SU-DHL-6 (cell line): Measurements from ENCODE around the gene DNAJC13.

Experiments
- EZH2phosphoT487 ChIP-seq: fragments of 200-600 bp; sonication (generic), shearing (Covaris generic); conservative IDR thresholded peaks from 2 replicates; pipeline ENCODE4 v1.6.1; 2018; ENCODE audit warnings: mild to moderate bottlenecking, antibody characterized with exemption, low read length, moderate library complexity, mixed read lengths
- TF ChIP-seq, protein P1 (sequence below): fragments of 200-600 bp; sonication (generic); IDR thresholded peaks from one replicate; pipeline ENCODE4 v1.5.1; 2017; ENCODE audit warnings: antibody characterized with exemption, mild to moderate bottlenecking, low read length, moderate library complexity; ENCODE audit not compliant: insufficient read depth, poor library complexity, severe bottlenecking

DNA sequence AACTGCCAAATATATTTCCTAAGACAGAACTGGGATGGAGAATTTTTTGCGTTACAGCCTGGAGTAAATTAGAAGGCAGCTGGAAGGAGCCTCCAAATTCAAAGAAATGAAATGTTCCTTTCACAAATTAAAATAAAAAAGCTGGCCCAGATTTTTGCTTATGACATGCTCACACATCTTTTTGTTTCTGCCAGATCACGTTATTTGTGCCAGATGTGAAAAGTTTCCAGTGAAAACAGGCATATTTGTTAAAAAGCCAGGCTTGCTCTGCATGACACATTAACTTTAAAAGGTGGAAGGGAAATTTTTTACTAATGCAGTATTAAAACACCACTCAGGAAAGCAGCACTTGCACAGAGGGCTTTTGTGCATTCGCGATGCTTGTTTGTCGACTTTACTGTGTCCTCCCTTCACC, 156.5 kb downstream of the DNAJC13 start:
- TF ChIP-seq, protein P1, sequence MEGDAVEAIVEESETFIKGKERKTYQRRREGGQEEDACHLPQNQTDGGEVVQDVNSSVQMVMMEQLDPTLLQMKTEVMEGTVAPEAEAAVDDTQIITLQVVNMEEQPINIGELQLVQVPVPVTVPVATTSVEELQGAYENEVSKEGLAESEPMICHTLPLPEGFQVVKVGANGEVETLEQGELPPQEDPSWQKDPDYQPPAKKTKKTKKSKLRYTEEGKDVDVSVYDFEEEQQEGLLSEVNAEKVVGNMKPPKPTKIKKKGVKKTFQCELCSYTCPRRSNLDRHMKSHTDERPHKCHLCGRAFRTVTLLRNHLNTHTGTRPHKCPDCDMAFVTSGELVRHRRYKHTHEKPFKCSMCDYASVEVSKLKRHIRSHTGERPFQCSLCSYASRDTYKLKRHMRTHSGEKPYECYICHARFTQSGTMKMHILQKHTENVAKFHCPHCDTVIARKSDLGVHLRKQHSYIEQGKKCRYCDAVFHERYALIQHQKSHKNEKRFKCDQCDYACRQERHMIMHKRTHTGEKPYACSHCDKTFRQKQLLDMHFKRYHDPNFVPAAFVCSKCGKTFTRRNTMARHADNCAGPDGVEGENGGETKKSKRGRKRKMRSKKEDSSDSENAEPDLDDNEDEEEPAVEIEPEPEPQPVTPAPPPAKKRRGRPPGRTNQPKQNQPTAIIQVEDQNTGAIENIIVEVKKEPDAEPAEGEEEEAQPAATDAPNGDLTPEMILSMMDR, result no peak
- no peak for TF ChIP-seq EZH2phosphoT487
